HG03354 (cell line): ENCODE results near the gene NCR3LG1.

ENCODE experiments used
- ATAC-seq: cut with Tn5 transposase; IDR thresholded peaks from one replicate; pipeline ENCODE4 v1.9.1; 2021; ENCODE audit warnings: mild to moderate bottlenecking; ENCODE audit not compliant: unreplicated experiment, poor library complexity, severe bottlenecking

NCR3LG1 gene

DNA sequence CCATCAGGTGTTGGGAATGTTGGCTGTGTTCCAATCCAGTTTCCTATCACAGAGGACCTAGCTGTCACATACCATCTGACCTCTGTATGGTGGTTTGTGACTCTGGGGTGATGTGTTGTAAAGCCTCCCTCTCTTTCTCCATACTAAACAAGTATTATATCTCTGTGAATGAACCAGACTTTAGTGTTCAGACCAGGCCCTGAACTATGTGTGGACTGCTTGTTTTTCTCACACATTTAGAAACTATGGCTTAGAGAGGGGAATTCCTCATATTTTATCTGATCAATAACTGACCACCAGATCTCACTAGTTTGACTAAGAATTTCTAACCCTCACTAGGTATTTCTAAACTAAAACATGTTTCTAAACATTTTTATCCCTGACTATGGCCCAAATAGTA, 17.5 kb downstream of the NCR3LG1 start:
- ATAC-seq, result no peak

DNA sequence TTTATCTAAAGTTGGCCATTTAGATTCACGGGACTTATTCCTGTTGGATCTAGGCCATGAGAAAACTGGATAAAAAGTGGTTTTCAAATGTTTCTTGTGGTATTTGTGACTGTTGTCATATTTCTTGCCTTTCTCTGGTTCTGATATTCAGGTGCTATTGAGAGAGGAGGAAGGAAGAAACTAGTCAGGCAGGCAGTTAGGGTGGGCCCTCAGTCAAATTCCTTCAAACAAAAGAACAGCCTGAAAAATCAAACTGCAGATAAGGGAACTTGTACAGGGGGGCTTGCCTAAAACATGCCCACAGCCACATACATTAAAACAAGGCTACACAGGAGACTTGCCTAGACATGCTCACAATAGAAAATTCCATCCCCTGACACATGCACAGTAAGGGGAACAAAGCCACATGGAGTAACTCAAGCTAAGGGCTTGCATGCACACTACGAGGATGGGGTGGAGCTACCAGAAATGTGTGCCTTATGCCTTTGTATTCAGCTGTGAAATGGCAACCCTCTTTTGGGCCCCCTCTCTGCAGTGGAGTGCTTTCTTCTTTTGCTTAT, 18.2 kb downstream of the NCR3LG1 start:
- no peak for ATAC-seq

DNA sequence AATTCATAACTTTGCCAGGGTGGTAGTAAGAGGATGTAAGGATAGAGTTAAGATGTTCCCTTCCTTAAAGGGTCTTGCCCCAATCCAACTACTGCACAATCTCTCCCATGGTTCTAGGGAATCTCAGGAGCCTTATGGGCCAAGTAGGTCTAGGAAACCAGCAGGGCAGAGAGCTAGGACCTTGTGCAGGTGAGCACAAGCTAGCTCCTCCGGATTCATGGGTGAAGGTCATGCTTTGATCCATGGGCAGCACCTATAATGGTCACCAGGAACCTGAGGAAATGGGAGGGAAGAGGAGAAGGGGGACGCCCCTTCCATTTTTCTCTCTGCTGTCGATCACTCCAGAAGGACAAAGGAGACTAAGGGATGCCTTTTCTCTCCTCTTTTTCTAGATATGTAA, 20.0 kb downstream of the NCR3LG1 start:
- no peak for ATAC-seq

DNA sequence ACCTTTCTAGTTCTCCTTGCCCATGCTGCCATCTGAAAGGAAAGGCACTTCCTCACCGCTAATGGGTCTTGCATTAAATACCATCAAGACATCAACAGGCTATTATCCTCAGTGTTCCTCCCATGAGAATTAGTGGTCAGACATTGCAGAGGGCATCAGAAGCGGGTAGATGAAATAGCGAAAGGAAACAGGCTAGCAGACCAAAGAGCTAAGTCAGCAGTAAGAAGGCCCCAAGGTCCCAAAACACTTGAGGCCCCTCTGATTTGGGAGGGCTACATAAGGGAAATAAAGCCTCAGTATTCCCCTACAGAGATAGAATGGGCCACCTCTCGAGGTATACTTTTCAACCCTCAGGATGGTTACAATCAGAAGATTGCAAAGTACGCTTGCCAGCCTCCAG, 23.9 kb downstream of the NCR3LG1 start:
- no peak for ATAC-seq

DNA sequence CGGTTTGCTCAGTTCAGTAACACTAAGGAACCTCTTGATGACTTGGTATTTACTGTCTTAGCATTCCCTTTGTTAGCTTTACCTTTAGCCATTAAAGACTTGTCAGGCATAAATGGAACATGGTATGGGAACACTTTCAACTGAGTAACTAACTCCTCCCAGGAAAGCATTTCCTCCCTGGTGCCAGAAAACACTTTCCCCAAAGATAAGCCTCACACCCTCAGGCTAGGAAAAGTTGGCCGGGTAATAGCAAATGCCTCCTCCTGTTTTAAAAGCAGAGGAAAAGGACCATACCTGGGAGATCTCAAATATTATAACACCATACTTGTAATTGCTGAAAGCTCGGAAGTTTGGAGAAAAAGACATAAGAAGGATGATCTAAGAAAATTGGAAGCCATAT, 24.9 kb downstream of the NCR3LG1 start:
- no peak for ATAC-seq

DNA sequence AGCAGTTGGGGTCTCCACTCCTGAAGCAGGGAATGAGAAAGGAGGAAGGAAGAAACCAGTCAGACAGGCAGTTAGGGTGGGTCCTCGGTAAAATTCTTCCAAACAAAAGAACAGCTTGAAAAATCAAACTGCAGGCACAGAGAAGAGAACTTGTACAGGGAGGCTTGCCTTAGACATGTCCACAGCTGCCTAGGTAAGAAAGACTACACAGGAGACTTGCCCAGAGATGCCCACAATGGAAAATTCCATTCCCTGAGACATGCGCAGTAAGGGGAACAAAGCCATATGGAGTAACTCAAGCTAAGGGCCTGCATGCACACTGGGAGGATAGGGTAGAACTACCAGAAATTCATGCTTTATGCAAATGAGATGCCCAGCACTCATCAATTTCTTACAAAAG, 27.1 kb downstream of the NCR3LG1 start:
- no peak for ATAC-seq

DNA sequence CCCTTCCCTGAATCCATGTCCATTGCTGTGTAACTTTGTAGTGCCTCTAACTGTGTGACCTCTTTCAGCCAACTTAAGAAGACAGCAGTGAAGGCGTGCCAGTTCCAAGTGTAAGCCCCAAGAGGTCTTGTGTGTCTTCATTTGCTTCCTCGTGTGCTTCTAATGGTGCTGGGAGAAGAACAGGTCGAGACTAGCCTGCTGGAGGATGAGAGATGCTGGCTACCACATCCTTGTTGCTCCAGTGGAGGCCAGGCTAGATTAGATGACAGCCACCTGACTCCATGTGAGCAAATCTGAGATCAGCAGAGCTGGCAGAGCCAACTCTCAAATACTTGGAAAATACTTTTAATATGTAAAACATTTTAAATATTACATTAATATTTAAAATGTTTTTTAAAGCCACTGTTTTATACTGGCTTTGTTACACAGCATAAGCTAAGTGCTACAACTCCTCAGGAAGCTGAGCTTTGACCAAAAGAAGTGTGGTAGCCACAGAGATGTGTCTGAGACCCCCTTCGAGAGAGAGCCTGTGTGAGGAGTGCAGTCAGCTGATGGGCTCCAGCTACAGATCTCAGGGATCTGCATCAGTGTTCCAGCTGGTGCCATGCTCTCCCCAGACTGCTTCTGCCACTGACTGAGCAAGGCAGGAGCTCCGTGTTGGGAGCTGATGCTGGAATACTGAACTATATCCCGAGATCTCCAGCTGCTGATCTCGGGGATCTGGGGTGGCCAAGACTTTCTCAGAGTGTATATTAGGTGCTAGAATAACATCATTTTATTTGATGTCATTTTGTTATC, 28.0 kb downstream of the NCR3LG1 start:
- ATAC-seq, result no peak

DNA sequence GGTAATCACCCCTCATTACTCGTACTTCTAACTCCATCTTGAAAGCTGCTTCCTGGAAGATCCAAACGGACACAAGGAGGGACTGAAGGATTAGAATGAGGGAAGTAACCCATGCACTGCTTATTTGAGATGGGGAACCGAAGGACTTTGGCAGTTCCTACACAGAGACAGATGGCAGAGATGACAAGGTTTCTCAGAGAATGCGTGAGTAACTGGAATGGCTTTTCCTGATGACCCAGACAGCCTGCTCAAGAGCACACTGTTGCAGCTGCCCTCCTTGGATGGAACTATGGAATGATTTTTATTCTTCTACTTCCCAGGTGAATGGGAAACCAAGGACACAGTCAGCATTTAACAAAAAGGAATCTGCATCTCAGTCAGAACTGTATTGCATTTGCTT, 29.6 kb downstream of the NCR3LG1 start:
- no peak for ATAC-seq

DNA sequence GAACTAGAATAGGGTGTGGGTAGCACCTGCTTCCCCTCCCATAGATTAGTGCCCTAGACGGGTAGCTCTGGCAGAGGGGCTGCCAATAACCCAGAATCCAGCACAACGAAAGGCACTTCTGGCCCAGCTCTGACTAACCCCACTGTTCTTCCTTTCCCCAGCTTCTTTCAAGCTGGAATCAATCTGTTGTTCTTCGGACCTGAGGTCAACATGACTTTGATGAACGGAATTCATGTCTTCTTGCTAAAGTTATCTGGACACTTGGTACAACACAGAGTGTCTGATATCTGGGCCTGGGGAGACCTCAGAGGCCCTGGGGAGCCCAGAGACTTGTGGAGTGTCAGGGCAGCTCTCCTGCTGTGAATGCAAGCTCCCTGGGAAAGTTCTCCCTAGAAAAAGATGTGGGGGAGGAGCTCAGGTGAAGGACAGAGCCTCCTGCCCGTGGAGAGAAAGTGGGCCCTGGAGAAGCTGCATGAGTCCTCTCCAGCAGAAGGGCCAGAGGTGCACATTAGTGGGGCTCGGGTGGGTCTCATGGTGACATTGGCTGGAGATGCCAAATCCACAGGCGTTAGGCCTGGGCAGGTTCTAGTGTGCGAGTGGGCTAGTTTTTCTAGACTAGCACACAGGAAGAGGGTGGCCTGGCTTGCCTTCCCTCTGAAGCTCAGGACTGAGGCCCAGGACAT, 30.6 kb downstream of the NCR3LG1 start:
- ATAC-seq, result no peak

DNA sequence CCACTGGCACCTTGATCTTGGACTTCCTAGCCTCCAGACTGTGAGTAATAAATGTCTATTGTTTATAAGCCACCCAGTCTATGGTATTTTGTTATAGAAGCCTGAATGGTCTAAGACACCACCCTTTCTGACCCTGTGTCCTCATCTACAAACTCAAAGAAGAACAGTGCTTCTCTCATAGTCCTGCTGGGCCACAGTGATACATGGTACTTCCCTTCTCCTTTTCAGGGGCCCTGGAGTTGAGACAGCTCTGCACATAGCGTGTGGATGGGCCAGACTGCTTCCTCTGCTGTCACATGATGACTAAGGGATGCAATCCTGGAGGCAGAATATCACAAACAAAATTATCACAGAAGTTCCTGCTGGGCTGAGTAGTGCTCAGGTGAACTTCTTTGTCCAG, 31.9 kb downstream of the NCR3LG1 start:
- ATAC-seq, result no peak

DNA sequence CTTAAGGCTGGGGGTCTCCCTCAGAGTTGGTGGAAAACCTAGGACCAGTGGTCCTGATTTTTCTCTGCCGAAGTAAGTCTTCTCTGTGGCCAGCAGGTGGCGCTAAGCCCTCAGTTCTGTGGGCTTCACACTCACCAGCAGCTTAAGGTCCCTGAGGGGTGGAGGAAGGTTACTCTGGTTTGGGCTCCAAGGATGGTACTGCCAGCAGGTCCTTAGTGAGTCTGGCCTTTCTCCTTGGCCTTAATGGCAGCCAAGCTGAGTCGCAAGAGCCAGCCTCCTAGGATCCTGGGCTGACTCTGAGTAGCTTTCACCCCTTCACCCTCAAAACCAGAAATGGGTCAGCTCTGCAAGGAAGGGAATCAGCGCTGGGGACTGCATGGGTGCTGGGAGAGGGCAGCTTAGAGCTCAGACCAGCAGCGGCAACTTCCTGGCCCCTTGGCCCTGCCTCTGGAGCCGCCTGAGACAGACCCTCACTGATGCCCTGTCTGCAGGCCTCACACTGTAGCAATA, 32.5 kb downstream of the NCR3LG1 start:
- peak; percentile 68 for ATAC-seq

DNA sequence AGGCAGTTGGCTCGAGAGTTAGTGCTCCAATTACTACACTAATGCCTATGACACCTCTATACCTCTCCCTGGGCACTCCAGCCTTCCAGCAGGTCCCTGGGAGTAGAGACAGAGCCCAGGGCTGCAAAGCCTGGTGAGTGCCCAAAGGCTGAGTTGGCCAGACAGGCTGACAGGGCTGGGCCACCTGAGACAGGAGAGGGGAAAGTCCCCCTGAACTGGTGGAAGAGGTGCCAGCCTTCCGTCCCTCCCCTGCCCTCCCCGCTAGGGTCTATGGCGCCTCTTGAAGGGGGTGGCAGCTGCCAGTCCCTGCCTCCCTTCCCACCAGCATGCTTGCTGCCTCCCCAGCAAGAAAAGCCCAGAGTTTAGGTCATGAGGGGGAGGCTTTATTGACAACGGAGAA, 33.9 kb downstream of the NCR3LG1 start:
- ATAC-seq, result no peak

DNA sequence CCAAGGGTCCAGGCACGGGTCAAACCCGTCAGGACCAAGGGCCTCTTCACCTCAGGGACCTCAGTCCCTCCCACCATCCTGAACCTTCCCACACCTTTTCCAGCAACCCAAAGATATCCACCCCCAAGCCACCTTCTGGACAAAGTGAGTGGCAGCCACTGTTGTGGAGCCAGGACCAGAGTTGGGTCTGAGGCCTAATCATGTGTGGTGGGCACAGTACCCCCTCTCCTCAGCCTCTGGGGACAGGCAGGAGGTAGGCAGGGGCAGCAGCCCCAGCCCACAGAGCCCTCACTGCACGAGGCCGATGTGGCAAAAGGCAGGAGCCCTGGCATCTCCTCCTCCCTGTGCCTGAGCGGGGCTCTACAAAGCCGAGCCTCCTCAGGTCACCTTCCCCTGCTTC, 34.3 kb downstream of the NCR3LG1 start:
- ATAC-seq, result no peak

DNA sequence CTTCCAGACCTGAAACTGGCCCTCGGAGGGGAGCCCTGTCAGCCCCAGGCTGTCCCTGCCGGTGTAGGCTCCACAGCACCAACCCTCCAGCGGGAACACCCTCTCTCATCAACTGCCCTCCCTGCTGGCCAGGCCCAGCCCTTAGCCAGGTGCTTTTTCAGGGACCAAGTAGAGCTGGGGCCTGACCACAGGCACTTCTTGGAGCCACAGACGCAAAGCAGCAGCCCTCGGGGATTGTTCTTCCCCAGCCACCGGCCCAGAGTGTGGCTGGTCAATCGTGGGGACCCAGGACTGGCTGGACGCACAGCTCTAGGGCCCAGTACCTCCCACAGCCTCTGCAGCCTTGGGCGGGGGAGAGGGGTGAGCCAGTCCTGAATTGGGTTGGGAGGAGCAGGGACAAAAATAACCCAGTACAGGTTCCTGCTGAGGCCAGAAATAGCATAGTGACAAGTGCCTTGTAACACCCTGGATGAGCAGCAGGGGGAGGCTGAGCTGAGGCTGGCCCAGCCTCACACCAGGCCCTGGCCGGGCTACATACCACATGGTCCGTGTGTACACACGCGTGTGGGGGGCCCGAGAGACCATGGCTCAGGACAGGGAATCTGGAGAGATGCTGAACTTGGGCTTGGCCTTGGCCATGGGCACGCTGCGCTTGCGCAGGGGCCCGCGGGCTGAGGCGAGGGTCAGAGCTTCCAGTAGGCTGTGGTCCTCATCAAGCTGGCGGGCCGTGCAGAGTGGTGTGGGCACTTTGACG, 34.9 kb downstream of the NCR3LG1 start:
- peak; percentile 60 for ATAC-seq

DNA sequence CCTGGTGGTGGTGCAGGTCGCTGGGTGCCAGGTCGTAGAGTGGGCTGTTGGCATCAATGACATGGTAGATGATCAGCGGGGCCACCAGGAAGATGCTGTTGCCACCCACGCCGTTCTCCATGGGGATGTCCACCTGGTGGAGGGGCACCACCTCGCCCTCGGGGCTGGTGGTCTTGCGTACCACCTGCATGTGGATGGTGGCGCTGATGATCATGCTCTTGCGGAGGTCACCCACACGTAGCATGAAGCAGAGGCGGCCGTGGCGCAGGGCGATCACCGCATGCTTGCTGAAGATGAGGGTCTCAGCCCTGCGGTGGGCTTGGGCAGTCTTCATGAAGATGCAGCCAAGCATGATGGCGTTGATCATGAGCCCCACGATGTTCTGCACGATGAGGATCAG, 35.7 kb downstream of the NCR3LG1 start:
- ATAC-seq, result no peak

DNA sequence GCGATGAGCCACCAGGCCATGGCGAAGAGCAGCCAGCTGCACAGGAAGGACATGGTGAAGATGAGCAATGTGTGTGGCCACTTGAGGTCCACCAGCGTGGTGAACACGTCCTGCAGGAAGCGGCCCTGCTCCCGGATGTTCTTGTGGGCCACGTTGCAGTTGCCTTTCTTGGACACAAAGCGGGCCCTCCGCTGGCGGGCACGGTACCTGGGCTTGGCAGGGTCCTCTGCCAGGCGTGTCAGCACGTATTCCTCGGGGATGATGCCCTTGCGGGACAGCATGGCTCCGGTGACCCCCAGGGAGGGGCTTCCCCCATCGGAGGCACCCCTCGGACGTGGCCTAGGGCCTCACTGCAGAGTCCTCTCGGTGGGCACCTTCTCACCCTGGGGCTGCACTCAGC, 36.2 kb downstream of the NCR3LG1 start:
- ATAC-seq, result no peak

DNA sequence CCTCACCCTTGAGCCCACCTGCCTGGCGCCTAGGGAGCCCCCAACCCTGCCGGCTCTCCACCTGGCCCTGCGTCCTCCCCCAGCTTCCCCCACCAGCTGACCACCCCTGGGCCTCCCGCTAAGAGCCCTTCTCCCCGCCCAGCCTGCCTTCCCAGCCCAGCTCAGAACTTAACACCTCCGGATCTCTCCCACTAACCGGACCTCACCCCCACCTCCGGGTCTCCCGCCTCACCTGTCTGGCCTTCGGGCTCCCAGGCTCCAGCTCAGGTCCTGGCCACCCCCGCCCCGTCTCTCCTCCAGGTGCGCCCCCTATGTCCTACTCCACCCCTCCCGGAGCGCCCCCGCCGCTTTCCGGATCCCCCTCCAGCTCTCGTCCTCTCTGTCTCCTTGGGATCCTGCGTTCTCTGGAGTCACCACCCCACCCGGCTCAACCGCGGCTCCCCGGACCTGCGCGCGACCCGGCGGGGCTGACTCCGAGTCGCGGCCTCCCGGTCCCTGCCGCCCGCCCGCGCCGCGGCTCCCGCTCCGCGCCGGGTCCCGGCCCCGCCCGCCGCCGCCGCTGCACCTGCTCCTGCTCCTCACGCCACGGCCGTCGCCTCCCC, 37.1 kb downstream of the NCR3LG1 start, which contains the start of gene KCNJ11:
Gene KCNJ11 (minus strand): TSS at position 51 of the 602 bp plus-strand sequence. CDS start 568 bp downstream, outside the sequence.
- peak; percentile 37 for ATAC-seq

DNA sequence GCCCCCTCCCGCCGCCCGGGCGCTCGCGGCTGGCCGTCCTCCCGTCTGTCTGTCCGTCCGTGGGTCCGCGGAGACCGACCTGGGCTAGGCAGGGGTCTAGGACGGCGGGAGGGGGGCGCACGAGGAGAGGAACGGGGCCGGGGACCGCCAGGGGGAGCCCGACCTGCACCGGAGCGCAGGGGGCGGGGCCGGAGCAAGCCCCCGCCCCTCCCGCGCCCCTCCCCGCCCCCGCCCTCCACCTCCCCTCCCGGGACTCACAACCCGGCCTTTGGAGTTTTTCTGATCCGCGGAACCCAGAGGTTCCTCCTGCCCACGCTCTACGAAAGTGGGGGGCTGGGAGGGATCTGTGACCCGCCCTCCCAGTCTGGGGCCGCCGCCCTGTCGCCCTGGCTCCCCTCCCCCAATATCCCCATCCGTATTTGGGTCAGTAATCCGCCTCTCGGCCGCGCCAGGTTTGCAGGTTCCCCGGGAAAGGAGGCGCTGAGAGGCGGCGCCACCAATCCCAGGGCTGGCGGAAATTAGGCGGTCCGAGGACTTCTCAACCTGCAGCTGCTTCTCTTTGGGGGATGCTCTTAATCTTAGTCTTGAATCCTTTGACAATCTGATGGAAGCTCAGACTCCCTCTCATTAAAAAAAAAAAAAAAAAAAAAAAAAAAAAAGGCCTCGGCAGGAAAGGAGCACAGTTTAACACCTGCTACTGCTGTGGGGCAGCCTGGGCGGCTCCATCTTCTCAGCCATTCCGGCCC, 37.8 kb downstream of the NCR3LG1 start:
- ATAC-seq, result peak; percentile 63
